HTERT RPE-1 (cell line): ENCODE measurements around the gene KDELR1.

ENCODE experiments used
- in situ Hi-C: fragments of 300-500 bp; cut with MboI; formaldehyde crosslinking; loops from 4 replicates; pipeline ENCODE4 v1.14.3; 2020; ENCODE audit warnings: low sequenced_read_pairs

Gene KDELR1

GRCh38 chr19:48391100-48392005 is at the start of gene KDELR1:
Gene KDELR1 (minus strand): TSS chr19:48391551. CDS start chr19:48391358, 193 bp downstream.
- in situ Hi-C loops: no loop called here

GRCh38 chr19:48436586-48436985 is 45.2 kb upstream of the KDELR1 start:
- in situ Hi-C loops: no loop called here

- in situ Hi-C loops: no loop called here
These were observed 42.0 kb upstream of the KDELR1 start for GRCh38 chr19:48433337-48433736.

- in situ Hi-C loops: no loop called here
These were observed 37.3 kb upstream of the KDELR1 start for GRCh38 chr19:48428670-48429069.

- in situ Hi-C loops: no loop called here
These were observed 33.4 kb upstream of the KDELR1 start for GRCh38 chr19:48424694-48425219.

- in situ Hi-C loops: no loop called here
These were observed 30.2 kb upstream of the KDELR1 start for GRCh38 chr19:48421548-48421947.

- in situ Hi-C loops: no loop called here
These were observed 28.0 kb upstream of the KDELR1 start for GRCh38 chr19:48419158-48419920.

- in situ Hi-C loops: no loop called here
These were observed 27.1 kb upstream of the KDELR1 start for GRCh38 chr19:48418317-48419064.

GRCh38 chr19:48417421-48417820 is 26.1 kb upstream of the KDELR1 start:
- in situ Hi-C loops: no loop called here

- in situ Hi-C loops: no loop called here
These were observed 24.5 kb upstream of the KDELR1 start for GRCh38 chr19:48415806-48416221.

- in situ Hi-C loops: no loop called here
These were observed 24.0 kb upstream of the KDELR1 start for GRCh38 chr19:48415395-48415794.

- in situ Hi-C loops: no loop called here
These were observed 22.7 kb upstream of the KDELR1 start for GRCh38 chr19:48413879-48414587.

GRCh38 chr19:48405850-48406249 is 14.5 kb upstream of the KDELR1 start:
- in situ Hi-C loops: no loop called here

GRCh38 chr19:48405010-48405659 is 13.8 kb upstream of the KDELR1 start:
- in situ Hi-C loops: no loop called here

GRCh38 chr19:48403606-48404005 is 12.3 kb upstream of the KDELR1 start:
- in situ Hi-C loops: no loop called here

- in situ Hi-C loops: no loop called here
These were observed 9.9 kb upstream of the KDELR1 start for GRCh38 chr19:48401287-48401686.

- in situ Hi-C loops: no loop called here
These were observed 8.8 kb upstream of the KDELR1 start for GRCh38 chr19:48400018-48400742.

- in situ Hi-C loops: no loop called here
These were observed 7.3 kb upstream of the KDELR1 start for GRCh38 chr19:48398375-48399235.
